ENCODE data around the gene ZNF253. TPM values are rescaled to one million over a fixed set of nuclear protein-coding genes. Genes with fewer than 3 reads are reported as not detected.
"Not testable (repeated sequence)": the region's sequence is repeated elsewhere in the genome, so short reads cannot be mapped to it uniquely, and the experiment has no call there.

Gene ZNF253
- total and polyA plus RNA-seq, 2 donors, result 9.3 to 12.1 TPM

- no peak overlapping the region for H3K27ac ChIP-seq (ENCODE audit: low read depth in 1 of 2, low read length in 1 of 2)
- peaks cover 4 to 8% of the 10 kb centered on the region in 2 donors for H3K9me3 ChIP-seq (ENCODE audit: control insufficient read depth in 2 of 2, insufficient read depth in 1 of 2, low read length in 1 of 2)
- 96% methylated on average over 2 of the region's 2 CpGs for WGBS
- H3K27me3 ChIP-seq (ENCODE audit: control insufficient read depth in 2 of 2, insufficient read depth in 1 of 2, low read length in 1 of 2), result no peaks in the 10 kb centered on the region
- H3K36me3 ChIP-seq (ENCODE audit: control insufficient read depth in 2 of 2, insufficient read depth in 2 of 2, low read length in 1 of 2), result peaks cover 0 to 10% of the 10 kb centered on the region in 2 donors
- DNase-seq (ENCODE audit: low read depth in 6 of 9, low spot score in 9 of 9), result no peak
- H3K4me3 ChIP-seq (ENCODE audit: low read length in 2 of 2), result no peak overlapping the region
- no peaks in the 10 kb centered on the region for H3K4me1 ChIP-seq (ENCODE audit: control insufficient read depth in 2 of 2, insufficient read depth in 2 of 2, low read length in 2 of 2)
Measured at GRCh38 chr19:19909654-19910053, 44.0 kb downstream of the ZNF253 start.

GRCh38 chr19:19911150-19911549 lies 45.5 kb downstream of the ZNF253 start:
- WGBS, result 100% methylated on average over 1 of the region's 1 CpG
- Histone ChIP-seq H3K36me3 (ENCODE audit: control insufficient read depth in 2 of 2, insufficient read depth in 2 of 2, low read length in 1 of 2) (peaks cover 0 to 4% of the 10 kb centered on the region in 2 donors), H3K9me3 (ENCODE audit: control insufficient read depth in 2 of 2, insufficient read depth in 1 of 2, low read length in 1 of 2) (peaks cover 0 to 4% of the 10 kb centered on the region in 2 donors)

GRCh38 chr19:19914596-19914995 lies 48.9 kb downstream of the ZNF253 start:
- Histone ChIP-seq H3K4me1 (ENCODE audit: control insufficient read depth in 2 of 2, insufficient read depth in 2 of 2, low read length in 2 of 2) (no peaks in the 10 kb centered on the region), H3K9me3 (ENCODE audit: control insufficient read depth in 2 of 2, insufficient read depth in 1 of 2, low read length in 1 of 2) (no peaks in the 10 kb centered on the region), H3K36me3 (ENCODE audit: control insufficient read depth in 2 of 2, insufficient read depth in 2 of 2, low read length in 1 of 2) (peaks cover 3 to 7% of the 10 kb centered on the region in 2 donors), H3K4me3 (ENCODE audit: low read length in 2 of 2) (no peak overlapping the region), H3K27me3 (ENCODE audit: control insufficient read depth in 2 of 2, insufficient read depth in 1 of 2, low read length in 1 of 2) (no peaks in the 10 kb centered on the region), H3K27ac (ENCODE audit: low read depth in 1 of 2, low read length in 1 of 2) (no peak overlapping the region)
- 97% methylated on average over 3 of the region's 3 CpGs for WGBS
- no peak for DNase-seq (ENCODE audit: low read depth in 6 of 9, low spot score in 9 of 9)

More at GRCh38 chr19:19911150-19911549, 45.5 kb downstream of the ZNF253 start:
- Histone ChIP-seq H3K4me1 (ENCODE audit: control insufficient read depth in 2 of 2, insufficient read depth in 2 of 2, low read length in 2 of 2) (no peaks in the 10 kb centered on the region), H3K27ac (ENCODE audit: low read depth in 1 of 2, low read length in 1 of 2) (no peak overlapping the region), H3K4me3 (ENCODE audit: low read length in 2 of 2) (no peak overlapping the region), H3K27me3 (ENCODE audit: control insufficient read depth in 2 of 2, insufficient read depth in 1 of 2, low read length in 1 of 2) (no peaks in the 10 kb centered on the region)
- DNase-seq (ENCODE audit: low read depth in 6 of 9, low spot score in 9 of 9), result no peak

GRCh38 chr19:19930417-19930816 lies 64.7 kb downstream of the ZNF253 start:
- not testable (repeated sequence) for H3K27ac ChIP-seq (ENCODE audit: low read depth in 1 of 2, low read length in 1 of 2); H3K4me3 ChIP-seq (ENCODE audit: low read length in 2 of 2); H3K4me1 ChIP-seq (ENCODE audit: control insufficient read depth in 2 of 2, insufficient read depth in 2 of 2, low read length in 2 of 2); H3K27me3 ChIP-seq (ENCODE audit: control insufficient read depth in 2 of 2, insufficient read depth in 1 of 2, low read length in 1 of 2); DNase-seq (ENCODE audit: low read depth in 6 of 9, low spot score in 9 of 9)
- H3K9me3 ChIP-seq (ENCODE audit: control insufficient read depth in 2 of 2, insufficient read depth in 1 of 2, low read length in 1 of 2), result peaks cover 13 to 27% of the 10 kb centered on the region in 2 donors
- 95% methylated on average over 7 of the region's 7 CpGs for WGBS
- peaks cover 8 to 19% of the 10 kb centered on the region in 2 donors for H3K36me3 ChIP-seq (ENCODE audit: control insufficient read depth in 2 of 2, insufficient read depth in 2 of 2, low read length in 1 of 2)

DNA sequence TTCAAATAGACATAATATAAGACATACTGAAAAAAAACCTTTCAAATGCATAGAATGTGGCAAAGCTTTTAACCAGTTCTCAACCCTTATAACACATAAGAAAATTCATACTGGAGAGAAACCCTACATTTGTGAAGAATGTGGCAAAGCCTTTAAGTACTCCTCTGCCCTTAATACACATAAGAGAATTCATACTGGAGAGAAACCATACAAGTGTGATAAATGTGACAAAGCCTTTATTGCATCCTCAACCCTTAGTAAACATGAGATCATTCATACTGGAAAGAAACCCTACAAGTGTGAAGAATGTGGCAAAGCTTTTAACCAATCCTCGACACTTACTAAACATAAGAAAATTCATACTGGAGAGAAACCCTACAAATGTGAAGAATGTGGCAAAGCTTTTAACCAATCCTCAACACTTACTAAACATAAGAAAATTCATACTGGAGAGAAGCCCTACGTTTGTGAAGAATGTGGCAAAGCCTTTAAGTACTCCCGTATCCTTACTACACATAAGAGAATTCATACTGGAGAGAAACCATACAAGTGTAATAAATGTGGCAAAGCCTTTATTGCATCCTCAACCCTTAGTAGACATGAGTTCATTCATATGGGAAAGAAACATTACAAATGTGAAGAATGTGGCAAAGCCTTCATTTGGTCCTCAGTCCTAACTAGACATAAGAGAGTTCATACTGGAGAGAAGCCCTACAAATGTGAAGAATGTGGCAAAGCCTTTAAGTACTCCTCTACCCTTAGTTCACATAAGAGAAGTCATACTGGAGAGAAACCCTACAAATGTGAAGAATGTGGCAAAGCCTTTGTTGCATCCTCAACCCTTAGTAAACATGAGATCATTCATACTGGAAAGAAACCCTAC lies 68.0 kb downstream of the ZNF253 start:
- not testable (repeated sequence) for DNase-seq (ENCODE audit: low read depth in 6 of 9, low spot score in 9 of 9); H3K4me1 ChIP-seq (ENCODE audit: control insufficient read depth in 2 of 2, insufficient read depth in 2 of 2, low read length in 2 of 2); H3K27me3 ChIP-seq (ENCODE audit: control insufficient read depth in 2 of 2, insufficient read depth in 1 of 2, low read length in 1 of 2); H3K4me3 ChIP-seq (ENCODE audit: low read length in 2 of 2); H3K27ac ChIP-seq (ENCODE audit: low read depth in 1 of 2, low read length in 1 of 2); H3K36me3 ChIP-seq (ENCODE audit: control insufficient read depth in 2 of 2, insufficient read depth in 2 of 2, low read length in 1 of 2)
- H3K9me3 ChIP-seq (ENCODE audit: control insufficient read depth in 2 of 2, insufficient read depth in 1 of 2, low read length in 1 of 2), result peaks cover 10 to 30% of the 10 kb centered on the region in 2 donors
- over 99% methylated on average over 3 of the region's 3 CpGs for whole genome bisulfite sequencing

GRCh38 chr19:19937403-19937802 lies 71.7 kb downstream of the ZNF253 start:
- Histone ChIP-seq H3K27me3 (ENCODE audit: control insufficient read depth in 2 of 2, insufficient read depth in 1 of 2, low read length in 1 of 2) (no peaks in the 10 kb centered on the region), H3K4me3 (ENCODE audit: low read length in 2 of 2) (no peak overlapping the region), H3K27ac (ENCODE audit: low read depth in 1 of 2, low read length in 1 of 2) (no peak overlapping the region), H3K4me1 (ENCODE audit: control insufficient read depth in 2 of 2, insufficient read depth in 2 of 2, low read length in 2 of 2) (no peaks in the 10 kb centered on the region), H3K36me3 (ENCODE audit: control insufficient read depth in 2 of 2, insufficient read depth in 2 of 2, low read length in 1 of 2) (peaks cover 2% of the 10 kb centered on the region in 2 donors), H3K9me3 (ENCODE audit: control insufficient read depth in 2 of 2, insufficient read depth in 1 of 2, low read length in 1 of 2) (peaks cover 4 to 20% of the 10 kb centered on the region in 2 donors)
- WGBS, result 97% methylated on average over 2 of the region's 2 CpGs
- DNase-seq (ENCODE audit: low read depth in 6 of 9, low spot score in 9 of 9), result no peak

DNA sequence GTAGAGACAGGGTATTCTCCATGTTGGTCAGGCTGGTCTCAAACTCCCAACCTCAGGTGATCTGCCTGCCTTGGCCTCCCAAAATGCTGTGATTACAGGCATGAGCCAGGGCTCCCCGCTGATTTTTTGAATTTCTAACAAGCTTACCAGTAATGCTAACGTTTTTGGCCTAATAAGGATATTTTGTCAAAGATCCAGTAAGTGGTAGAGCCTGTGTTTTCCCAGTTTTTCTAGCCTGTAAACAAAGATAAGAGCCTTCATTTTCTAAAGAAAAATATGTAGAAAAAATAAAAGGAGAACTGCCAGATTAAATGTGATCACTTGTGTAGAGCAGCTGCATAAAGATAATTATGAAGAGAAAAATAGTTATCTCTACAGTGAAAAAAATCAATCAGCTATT lies 72.8 kb downstream of the ZNF253 start:
- whole genome bisulfite sequencing, result 29% methylated on average over 2 of the region's 2 CpGs
- DNase-seq (ENCODE audit: low read depth in 6 of 9, low spot score in 9 of 9), result no peak
- Histone ChIP-seq H3K4me1 (ENCODE audit: control insufficient read depth in 2 of 2, insufficient read depth in 2 of 2, low read length in 2 of 2) (no peaks in the 10 kb centered on the region), H3K9me3 (ENCODE audit: control insufficient read depth in 2 of 2, insufficient read depth in 1 of 2, low read length in 1 of 2) (peaks cover 4 to 20% of the 10 kb centered on the region in 2 donors), H3K27me3 (ENCODE audit: control insufficient read depth in 2 of 2, insufficient read depth in 1 of 2, low read length in 1 of 2) (no peaks in the 10 kb centered on the region), H3K27ac (ENCODE audit: low read depth in 1 of 2, low read length in 1 of 2) (no peak overlapping the region), H3K4me3 (ENCODE audit: low read length in 2 of 2) (no peak overlapping the region), H3K36me3 (ENCODE audit: control insufficient read depth in 2 of 2, insufficient read depth in 2 of 2, low read length in 1 of 2) (peaks cover under 1 to 2% of the 10 kb centered on the region in 2 donors)

DNA sequence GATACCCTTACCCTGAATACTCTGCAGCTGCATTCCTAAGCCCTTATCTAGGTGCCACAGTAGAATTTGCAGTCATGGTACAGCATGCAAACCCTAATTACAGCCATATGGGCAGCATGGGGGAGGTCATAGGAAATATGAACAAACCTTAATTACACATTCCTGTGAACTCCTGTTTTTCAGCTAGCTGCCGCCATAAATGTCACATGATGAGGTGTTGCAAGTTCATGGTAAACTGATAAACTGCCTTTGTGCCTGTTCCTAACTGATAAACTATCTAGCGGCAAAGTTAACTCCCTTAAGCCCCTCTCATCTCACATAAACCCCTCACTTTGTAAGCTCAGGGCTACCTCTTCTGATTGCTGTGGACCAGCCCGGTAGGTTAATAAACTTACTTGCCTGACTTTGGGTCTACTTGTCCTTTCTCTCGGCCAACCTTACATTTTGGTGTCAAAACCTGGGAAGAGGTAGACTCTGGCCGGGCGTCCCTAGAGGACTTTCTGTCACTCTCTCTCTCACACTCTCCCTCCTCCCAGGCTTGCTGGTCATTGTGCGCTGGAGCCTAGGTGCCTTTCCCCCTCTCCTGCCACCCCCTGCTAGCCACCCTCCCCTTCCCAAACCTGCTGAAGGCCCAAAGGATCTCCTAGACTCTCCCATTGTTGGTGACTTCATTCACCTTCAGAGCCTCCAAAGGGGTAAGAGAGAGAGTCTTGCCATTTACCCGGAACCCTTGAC lies 78.3 kb downstream of the ZNF253 start:
- peaks cover 1 to 28% of the 10 kb centered on the region in 2 donors for H3K9me3 ChIP-seq (ENCODE audit: control insufficient read depth in 2 of 2, insufficient read depth in 1 of 2, low read length in 1 of 2)
- H3K27me3 ChIP-seq (ENCODE audit: control insufficient read depth in 2 of 2, insufficient read depth in 1 of 2, low read length in 1 of 2), result no peaks in the 10 kb centered on the region
- no peak overlapping the region for H3K27ac ChIP-seq (ENCODE audit: low read depth in 1 of 2, low read length in 1 of 2)
- H3K4me1 ChIP-seq (ENCODE audit: control insufficient read depth in 2 of 2, insufficient read depth in 2 of 2, low read length in 2 of 2), result no peaks in the 10 kb centered on the region
- no peak for DNase-seq (ENCODE audit: low read depth in 6 of 9, low spot score in 9 of 9)
- no peak overlapping the region for H3K4me3 ChIP-seq (ENCODE audit: low read length in 2 of 2)
- H3K36me3 ChIP-seq (ENCODE audit: control insufficient read depth in 2 of 2, insufficient read depth in 2 of 2, low read length in 1 of 2), result no peaks in the 10 kb centered on the region
- 88% methylated on average over 8 of the region's 8 CpGs for WGBS
